ENCODE measurements around the gene SAMD5. TPM values are rescaled to one million over a fixed set of nuclear protein-coding genes. Genes with fewer than 3 reads are reported as not detected.
"Not testable (repeated sequence)": the region's sequence is repeated elsewhere in the genome, so short reads cannot be mapped to it uniquely, and the experiment has no call there.

The SAMD5 gene
- total RNA-seq, 2 experiments from 2014 or later, result not detected

DNA sequence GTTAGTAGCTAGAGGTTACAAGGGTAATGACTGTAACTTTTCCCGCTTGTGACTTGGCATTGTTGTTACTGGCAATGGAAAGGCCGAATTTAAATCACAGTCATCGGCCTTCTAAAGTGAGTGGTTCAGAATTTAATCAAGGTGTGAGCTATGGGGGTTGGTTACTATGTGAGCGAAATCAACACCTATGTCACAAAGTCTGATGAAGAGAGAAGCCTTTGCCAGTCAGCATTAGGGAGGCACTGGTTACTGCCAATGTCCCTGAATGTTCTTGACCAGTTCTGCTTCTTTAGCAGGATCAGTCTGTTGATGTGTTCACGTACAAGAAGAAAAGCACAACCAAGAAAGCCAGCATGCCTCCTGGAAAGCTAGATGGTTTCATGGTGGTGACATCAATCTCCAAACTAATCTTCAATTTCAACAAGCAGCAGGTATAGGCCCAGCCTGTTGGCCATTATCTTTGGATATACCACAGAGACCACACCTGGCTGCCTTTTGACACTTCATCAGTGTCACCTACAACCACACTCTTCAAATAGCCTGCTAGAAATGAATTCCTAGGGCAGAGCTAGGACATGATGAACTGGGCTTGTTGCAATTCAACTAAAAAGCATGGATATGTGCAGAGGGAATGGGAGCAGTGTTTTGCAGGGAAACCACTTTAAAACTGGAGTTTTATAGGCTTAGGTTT, 17.2 kb downstream of the SAMD5 start:
- POLR2A ChIA-PET, result no interaction called here
- CTCF ChIA-PET, result no interaction called here

DNA sequence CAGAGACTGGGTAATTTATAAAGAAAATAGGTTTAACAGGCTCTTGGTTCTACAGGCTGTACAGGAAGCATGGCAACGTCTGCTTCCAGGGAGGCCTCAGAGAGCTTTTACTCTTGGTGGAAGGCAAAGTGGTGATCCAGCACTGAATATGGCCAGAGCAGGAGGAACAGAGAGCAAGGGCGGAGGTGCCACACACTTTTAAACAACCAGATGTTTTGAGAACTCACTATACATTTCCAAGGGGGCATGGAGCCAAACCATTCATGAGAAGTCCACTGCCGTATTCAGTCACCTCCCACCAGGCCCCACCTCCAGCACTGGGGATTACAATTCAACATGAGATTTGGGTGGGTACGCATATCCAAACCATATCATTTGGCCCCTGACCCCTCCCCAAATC, 18.7 kb downstream of the SAMD5 start:
- POLR2A ChIA-PET, result no interaction called here

DNA sequence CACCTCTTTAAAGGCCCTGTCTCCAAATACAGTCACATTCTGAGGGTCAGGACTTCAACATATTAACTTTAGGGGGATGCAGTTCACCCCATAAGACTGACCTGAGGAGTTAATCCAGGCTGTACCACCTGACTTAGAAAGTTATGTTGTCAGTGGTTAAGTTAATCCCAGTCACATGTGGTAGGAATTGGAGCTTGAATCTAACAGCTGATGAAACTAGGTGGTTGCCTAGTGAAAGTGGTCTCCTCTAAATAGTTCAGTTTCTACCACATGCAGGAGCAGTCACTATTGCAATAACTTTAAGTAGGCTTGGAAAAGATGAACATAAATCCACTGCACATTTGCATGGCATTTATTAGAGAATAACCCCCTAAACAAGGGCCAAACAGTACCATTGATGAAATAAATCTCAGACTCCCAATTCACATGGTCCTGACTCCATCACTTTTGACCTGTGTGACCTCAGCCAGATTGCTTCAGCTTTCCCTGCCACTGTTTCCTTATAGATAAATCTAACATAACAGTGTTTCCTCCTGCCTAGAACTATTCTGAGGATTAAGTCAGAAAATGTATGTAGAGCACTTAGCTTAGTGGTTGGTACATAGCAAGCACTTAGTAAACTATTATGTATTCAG, 20.1 kb downstream of the SAMD5 start:
- POLR2A ChIA-PET, result no interaction called here

More for the DNA sequence above, 18.7 kb downstream of the SAMD5 start:
- CTCF ChIA-PET, result no interaction called here

DNA sequence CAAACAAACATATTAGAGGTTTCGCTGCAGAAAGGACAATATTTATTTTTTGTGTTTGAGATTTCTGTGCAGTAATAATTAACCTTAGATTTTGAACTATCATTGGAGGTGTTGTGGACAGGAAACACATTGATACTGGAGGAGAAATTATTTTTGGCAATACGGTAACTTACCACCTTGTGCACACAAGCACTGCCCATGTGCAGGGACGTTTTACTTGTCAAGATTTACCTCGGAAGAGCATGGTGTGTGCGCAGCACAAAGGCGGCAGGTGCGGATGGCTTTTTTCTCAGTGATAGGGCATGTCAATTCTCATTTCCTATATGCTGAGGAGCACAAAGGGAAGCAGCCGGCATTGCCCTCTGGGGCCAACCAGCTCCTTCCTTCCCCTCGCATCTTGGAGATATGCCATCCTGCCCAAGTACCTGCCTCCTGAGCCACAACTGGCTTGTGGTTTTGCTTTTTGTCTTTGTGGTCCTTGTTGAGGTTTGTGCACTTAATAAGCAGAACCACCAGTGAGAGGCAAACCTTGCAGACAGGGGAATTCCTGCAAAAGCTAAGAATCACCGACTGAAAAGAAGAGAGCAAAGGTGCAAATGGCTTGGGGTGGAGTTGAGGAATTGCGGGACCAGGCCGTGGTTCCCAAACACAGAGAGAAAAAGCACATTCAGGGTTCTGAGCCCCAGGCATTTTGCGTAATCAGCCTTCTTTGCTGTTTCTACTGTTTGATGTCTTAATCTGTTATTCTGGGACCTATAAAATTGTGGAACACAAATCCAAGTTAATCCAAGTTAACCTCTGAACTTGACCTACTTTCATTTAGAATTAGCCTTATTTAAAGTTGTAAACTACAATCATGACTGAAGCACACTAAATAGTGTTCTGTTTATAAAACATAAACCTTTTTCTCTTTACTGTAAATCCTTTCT, 21.9 kb downstream of the SAMD5 start:
- ChIA-PET CTCF (no interaction called here), POLR2A (no interaction called here)

More for the DNA sequence above, 20.1 kb downstream of the SAMD5 start:
- CTCF ChIA-PET, result no interaction called here

DNA sequence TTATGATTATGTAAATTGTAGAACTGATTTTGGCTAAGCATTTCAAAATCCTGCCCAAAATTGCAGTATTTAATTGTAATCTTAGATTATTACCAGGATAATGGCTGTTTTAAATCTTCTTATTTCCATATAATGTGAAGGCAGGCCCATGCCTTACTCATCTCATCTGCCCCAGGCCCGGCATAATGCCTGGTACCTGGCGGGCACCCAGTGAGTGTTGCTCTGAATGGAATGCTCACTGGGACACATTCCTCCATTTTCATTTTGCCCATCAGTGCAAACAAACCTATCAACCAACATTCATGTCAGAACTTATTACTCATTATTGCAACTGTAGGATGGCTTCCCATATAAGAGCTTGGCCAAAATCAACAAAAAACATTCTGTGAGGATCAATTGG, 22.8 kb downstream of the SAMD5 start:
- CTCF ChIA-PET, result no interaction called here
- POLR2A ChIA-PET, result no interaction called here

DNA sequence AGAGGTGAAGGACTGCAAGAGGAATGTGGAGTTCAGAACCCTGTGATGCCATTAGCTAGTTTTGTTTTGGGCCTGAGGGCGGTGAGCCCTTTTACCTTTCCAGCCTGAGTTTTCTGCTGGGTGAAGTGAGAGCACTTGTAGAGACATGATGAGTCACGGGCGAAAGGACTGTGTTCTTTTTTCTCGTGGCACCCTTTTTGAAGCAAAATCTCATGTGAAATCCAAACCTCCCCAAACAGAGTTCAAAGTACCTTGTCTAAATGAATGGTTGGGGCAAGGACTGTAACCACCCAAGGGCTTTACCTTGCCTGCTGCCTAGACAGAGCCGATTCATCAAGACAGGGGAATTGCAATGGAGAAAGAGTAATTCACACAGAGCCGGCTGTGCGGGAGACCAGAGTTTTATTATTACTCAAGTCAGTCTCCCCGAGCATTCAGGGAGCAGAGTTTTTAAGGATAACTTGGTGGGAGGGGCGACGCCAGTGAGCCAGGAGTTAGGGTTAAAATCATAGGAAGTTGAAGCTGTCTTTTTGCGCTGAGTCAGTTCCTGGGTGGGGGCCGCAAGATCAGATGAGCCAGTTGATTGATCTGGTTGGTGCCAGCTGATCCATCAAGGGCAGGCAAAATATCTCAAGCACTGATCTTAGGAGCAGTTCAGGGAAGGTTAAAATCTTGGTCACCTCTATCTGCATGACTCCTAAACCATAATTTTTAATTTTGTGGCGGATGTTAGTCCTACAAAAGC, 25.8 kb downstream of the SAMD5 start:
- CTCF ChIA-PET, result no interaction called here

DNA sequence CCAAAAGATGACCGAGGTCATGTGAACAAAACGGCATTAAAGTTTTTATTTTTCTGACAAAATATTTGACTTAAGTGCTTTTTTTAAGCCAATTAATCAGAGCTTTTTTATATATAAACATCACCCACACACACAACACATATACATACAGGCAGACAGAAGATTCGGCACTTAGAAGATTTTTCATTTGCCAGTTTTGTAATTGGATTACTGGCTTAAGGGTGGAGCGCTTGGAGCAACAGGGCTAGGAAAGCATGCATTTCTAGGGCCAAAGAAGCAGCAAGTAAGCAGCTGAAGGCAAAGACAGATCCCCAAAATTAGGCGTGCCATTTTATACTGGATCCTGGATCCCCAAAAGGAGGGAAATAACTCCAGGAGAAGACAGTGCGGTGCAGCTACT, 30.3 kb downstream of the SAMD5 start:
- POLR2A ChIA-PET, result no interaction called here
- CTCF ChIA-PET, result no interaction called here

More for the DNA sequence above, 25.8 kb downstream of the SAMD5 start:
- POLR2A ChIA-PET, result no interaction called here

DNA sequence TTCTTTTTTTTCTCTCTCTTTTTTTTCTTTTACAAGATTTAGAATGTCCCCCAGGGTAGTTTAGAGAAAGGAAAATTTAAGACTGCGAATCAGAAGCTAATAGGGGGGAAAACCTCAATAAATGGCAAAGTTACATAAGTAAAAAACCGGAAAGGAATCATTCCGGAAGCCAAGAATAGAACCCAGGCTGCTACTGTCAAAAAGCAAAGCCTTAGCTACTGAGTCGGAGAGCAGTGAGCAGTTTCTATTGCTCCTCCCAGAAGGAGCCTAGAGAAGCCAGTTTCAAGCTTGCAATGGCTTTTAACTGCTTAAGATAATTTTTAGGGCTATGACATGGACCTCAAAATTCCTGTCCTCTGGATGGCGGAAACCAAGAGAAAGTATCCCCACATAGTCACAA, 31.6 kb downstream of the SAMD5 start:
- POLR2A ChIA-PET, result no interaction called here
- CTCF ChIA-PET, result no interaction called here

DNA sequence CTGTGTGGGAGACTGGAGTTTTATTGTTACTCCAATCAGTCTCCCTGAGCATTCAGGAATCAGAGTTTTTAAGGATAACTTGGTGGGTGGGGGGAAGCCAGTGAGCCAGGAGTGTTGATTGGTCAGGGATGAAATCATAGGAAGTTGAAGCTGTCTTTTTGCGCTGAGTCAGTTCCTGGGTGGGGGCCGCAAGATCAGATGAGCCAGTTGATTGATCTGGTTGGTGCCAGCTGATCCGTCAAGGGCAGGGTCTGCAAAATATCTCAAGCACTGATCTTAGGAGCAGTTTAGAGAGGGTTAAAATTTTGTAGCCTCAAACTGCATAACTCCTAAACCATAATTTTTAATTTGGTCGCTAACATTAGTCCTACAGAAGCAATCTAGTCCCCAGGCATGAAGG, 33.9 kb downstream of the SAMD5 start:
- CTCF ChIA-PET, POLR2A ChIA-PET: not testable (repeated sequence)

DNA sequence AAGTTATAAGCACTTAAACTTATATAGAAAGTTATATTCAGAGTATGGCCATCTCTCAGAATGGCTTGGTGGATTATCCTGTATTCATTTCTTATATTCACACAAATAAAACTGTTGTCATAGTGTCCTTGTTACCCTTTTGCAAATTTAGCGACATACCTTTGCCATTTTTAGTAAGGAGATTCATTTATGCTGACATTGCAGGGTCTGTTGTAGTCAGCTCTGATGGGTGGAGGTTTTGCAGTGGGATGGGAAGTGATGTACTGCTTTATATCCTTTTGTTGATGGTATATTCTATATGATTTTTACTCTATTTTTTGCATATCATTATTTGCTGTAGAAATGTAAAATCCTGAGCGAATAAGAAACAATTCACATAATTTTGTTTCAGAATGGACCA, 35.9 kb downstream of the SAMD5 start:
- ChIA-PET CTCF (no interaction called here), POLR2A (no interaction called here)

DNA sequence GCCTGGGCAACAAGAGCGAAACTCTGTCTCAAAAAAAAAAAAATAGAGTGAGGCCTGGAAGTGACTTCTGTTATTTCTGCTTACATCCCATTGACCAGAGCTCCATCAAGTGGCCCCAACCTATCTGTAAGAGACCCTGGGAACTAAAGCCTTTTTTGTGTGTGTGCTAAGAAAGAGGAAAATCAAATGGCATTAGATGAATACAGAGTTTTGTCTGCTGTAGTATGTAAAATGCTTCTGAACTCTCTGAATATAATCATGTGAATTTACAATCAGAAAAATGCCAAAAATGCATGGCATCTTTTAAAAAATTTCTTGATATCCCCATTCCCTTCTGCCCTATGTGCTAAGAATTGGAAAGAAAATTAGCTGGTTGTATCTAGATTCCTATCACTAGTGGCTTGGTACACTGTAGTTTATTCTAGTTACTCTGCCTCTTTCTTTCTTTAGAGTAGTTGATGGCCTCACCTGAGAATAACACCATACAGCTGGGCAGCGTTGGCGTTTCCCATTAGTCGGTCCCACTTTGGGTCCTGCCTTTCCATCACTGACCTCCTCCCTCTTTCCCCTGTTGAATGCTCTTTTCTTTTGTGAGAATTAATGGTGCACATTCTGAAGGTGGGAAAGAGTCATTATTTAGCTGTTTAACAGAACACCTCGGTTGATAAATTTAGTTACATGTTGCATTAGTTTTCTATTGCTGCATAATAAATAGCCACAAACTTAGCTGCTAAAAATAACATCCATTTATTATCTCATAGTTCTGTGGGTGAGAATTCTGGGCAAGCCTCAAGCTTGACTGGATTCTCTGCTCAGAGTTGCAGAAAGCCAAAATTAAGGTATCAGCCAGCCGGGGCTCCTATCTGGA, 38.2 kb downstream of the SAMD5 start:
- POLR2A ChIA-PET, result no interaction called here
- CTCF ChIA-PET, result interaction anchor here (1.1 kb wide), 1 partner anchor 19 kb away, joined by 4 read pairs; no protein-coding TSS in a partner anchor

DNA sequence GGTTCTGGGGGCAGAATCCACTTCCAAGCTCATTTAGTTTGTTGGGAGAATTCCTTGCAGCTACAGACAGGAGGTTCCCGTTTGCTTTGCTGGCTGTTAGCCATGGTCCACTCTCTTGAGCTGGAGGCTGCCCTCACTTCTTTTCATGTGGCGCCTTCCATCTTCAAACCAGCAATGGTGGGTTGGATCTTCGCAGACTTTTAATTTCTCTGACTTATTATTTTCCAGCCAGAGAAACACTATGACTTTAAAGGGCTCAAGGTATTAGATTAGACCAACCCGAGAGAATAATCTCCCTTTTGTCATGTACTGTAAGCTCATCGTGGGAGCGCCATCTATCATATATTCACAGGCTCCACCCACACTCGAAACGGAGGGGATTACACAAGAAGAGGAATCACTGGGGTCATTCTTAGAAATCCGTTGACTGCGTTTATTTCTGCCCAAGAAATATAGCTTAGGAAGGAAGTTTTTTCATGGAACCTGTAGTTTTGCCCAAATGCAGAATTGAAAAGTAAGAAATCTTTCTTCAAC, 38.9 kb downstream of the SAMD5 start:
- ChIA-PET POLR2A (no interaction called here), CTCF (no interaction called here)

DNA sequence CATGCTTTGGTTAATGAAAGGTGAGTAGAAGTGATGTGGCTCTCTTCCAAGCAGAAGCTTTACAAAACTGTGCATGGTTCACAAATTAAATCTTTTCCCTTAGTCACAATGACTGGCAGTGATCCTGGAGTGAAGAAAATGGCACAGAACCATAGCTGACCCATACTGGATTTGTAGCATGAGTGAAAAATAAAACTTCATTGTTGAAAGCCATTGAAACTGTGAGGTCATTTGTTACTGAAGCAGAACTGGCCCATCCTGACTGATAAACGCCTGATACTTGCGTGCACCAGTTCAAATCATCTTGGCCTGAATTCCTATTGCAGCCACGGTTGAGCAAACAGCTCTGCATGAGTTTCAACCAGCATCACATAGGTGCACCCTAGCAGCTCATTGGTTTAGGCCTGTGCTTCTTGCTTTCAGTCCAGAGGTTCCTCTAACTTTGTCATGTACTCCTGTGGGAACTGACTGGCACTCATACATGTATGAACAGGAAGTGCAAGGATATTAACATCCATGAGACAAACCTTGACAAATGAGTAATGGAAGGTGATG, 40.5 kb downstream of the SAMD5 start:
- ChIA-PET CTCF (no interaction called here), POLR2A (no interaction called here)

DNA sequence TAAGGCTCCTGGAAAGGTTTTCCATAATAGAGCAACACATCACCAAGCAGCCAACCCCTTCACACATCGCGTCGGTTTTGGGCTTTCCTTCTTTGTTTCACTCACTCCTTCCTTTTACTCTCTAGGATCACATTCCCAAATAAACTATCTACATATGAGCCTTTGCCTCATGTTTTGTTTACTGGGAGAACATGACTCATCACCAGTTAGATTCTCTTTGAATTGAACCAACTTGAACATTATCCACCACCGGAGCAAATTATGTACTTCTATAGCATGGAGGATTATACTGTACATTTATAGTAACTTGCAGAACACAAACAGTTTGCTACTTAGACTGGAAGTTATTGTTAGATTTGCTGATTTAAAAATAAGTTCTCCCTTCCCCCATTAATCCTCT, 41.0 kb downstream of the SAMD5 start:
- ChIA-PET CTCF (no interaction called here), POLR2A (no interaction called here)

DNA sequence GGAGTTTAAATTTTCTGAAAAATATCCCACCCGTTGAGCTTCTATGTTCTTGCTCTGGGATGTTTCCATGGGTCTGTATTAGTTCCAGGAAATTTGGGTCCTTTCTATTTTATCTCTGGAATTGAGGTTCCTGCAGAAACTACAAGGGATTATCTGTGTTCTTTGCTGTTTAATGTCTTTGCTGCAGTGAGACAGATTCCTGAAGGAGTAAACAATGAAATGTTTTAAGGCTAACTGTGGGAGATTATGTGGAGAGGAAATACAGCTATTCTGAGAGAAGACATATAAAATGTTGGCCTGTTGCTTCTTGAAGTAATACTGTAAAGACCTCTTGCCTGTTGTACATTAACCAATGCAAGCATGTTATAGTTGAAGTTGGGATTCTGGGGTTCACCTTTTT, 43.5 kb downstream of the SAMD5 start:
- CTCF ChIA-PET, result no interaction called here
- POLR2A ChIA-PET, result no interaction called here

DNA sequence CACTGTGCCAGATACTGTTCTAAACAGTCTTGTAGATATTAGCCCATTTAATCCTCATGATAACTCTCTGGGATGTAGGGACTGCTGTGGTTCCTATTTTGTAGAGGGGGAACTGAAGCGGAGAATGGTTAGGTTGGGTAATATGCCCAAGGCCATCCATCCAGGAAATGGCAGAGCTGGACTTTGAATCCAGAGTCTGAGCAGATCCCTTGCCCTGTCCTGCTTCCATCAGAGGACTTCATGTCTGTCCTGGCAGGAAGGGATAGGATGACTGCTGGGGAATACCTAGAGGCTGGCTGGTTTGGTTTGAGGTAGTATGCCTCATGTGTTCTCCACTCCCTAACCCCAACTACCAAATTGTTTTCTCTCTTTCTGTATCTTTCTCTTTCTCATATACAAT, 44.6 kb downstream of the SAMD5 start:
- ChIA-PET CTCF (no interaction called here), POLR2A (no interaction called here)

DNA sequence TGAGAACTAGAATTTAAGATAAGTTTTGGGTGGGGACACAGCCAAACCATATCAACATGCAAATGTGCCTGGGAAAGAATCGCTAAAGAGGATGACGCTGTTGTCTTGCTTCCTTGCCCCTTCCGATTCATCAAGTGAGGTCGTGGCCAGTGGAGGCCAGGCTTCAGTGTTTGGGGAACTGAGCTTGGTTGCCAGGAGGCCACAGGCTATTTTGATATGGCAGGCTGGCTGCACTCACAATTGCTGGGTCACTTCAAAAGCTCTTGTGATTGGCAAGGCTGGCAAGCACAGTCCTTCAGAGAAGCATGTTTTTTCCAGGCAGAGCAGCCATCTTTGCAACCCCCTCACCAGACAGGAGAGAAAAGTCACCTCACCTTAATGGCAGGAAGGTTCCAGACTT, 45.8 kb downstream of the SAMD5 start:
- ChIA-PET CTCF (no interaction called here), POLR2A (no interaction called here)

DNA sequence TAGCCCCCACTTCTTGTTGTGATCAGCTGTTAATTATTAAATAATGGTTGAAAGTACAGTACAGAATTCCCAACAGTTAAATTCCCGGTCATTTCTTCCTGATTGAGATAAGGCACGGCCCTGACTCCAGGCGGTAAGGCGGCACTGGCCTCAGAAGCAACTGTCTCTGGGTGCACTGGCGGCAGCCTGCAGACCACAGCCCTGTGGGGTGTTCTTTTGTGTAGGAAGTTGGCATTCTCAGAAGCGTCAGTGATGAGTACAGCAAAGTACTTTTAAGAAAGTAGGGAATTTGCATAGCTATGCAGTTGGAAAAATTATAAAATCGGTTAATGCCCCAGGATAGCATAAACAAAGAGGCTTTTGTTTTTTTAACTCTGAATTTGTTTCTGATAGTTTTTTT, 50.5 kb downstream of the SAMD5 start:
- ChIA-PET POLR2A (no interaction called here), CTCF (no interaction called here)

DNA sequence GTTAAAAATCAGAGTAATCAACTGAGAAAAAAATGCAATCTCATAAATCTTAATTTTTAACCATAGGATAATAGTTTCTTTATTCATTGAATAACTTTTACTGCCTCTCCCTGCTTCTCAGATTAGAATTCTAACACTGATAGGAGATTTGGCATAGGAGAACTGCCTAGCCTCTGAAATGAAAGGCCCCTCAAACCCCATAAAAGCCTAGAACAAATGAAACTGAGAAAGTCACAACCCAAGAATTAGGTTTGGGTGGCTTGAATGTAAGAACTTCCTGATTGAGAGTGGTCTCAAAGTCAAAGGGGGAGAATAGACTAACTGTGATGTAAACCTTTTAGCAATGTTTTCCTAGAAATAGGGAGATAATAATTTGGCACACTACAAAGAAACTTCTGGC, 52.2 kb downstream of the SAMD5 start:
- ChIA-PET POLR2A (no interaction called here), CTCF (no interaction called here)
